ENCODE measurements around the gene BBS5. TPM values are rescaled to one million over a fixed set of nuclear protein-coding genes. Genes with fewer than 3 reads are reported as not detected.

BBS5 gene
- total RNA-seq, 2 donors from 2014 or later, result 2.2 to 3.5 TPM

GRCh38 chr2:169464882-169465281 lies 14.4 kb upstream of the BBS5 start:
- DNase-seq, result no peak
- Mint-ChIP-seq H3K36me3 (ENCODE audit: insufficient read depth in 2 of 2) (no peaks in the 10 kb centered on the region), H3K27me3 (ENCODE audit: low read depth) (no peaks in the 10 kb centered on the region), H3K27ac (peak overlapping the region; percentile 66), H3K4me1 (ENCODE audit: low read depth) (no peaks in the 10 kb centered on the region), H3K4me3 (no peak overlapping the region), H3K9me3 (no peaks in the 10 kb centered on the region)
- peak; percentile 39 to 44 for ATAC-seq (replicated peaks in 1 of 2)

GRCh38 chr2:169468841-169469240 lies 10.5 kb upstream of the BBS5 start:
- no peak overlapping the region for H3K27ac Mint-ChIP-seq
- no peaks in the 10 kb centered on the region for H3K27me3 Mint-ChIP-seq (ENCODE audit: low read depth)
- no peaks in the 10 kb centered on the region for H3K4me1 Mint-ChIP-seq (ENCODE audit: low read depth)
- no peak overlapping the region for H3K4me3 Mint-ChIP-seq
- H3K9me3 Mint-ChIP-seq, result no peaks in the 10 kb centered on the region
- ATAC-seq (replicated peaks in 1 of 2) (peak; percentile 25 to 58), DNase-seq (no peak)
- H3K36me3 Mint-ChIP-seq (ENCODE audit: insufficient read depth in 2 of 2), result no peaks in the 10 kb centered on the region

GRCh38 chr2:169469952-169470572 lies 9.2 kb upstream of the BBS5 start:
- H3K27me3 Mint-ChIP-seq (ENCODE audit: low read depth), result no peaks in the 10 kb centered on the region
- H3K27ac Mint-ChIP-seq, result no peak overlapping the region
- H3K4me3 Mint-ChIP-seq, result no peak overlapping the region
- no peak for DNase-seq
- H3K9me3 Mint-ChIP-seq, result no peaks in the 10 kb centered on the region
- H3K36me3 Mint-ChIP-seq (ENCODE audit: insufficient read depth in 2 of 2), result no peaks in the 10 kb centered on the region
- no peaks in the 10 kb centered on the region for H3K4me1 Mint-ChIP-seq (ENCODE audit: low read depth)
- peak; percentile 38 to 46 for ATAC-seq (replicated peaks in 1 of 2)

- no peak overlapping the region for H3K4me3 Mint-ChIP-seq
- no peak for DNase-seq
- no peaks in the 10 kb centered on the region for H3K4me1 Mint-ChIP-seq (ENCODE audit: low read depth)
- H3K27ac Mint-ChIP-seq, result no peak overlapping the region
- H3K27me3 Mint-ChIP-seq (ENCODE audit: low read depth), result no peaks in the 10 kb centered on the region
- no peaks in the 10 kb centered on the region for H3K36me3 Mint-ChIP-seq (ENCODE audit: insufficient read depth in 2 of 2)
- ATAC-seq (replicated peaks in 1 of 2), result no peak
- no peaks in the 10 kb centered on the region for H3K9me3 Mint-ChIP-seq
Measured at GRCh38 chr2:169472249-169472648, 7.0 kb upstream of the BBS5 start.

- no peak overlapping the region for H3K27ac Mint-ChIP-seq
- no peaks in the 10 kb centered on the region for H3K9me3 Mint-ChIP-seq
- no peak overlapping the region for H3K4me3 Mint-ChIP-seq
- DNase-seq (no peak), ATAC-seq (replicated peaks in 1 of 2) (no peak)
- peaks cover 17% of the 10 kb centered on the region for H3K4me1 Mint-ChIP-seq (ENCODE audit: low read depth)
- no peaks in the 10 kb centered on the region for H3K36me3 Mint-ChIP-seq (ENCODE audit: insufficient read depth in 2 of 2)
- H3K27me3 Mint-ChIP-seq (ENCODE audit: low read depth), result no peaks in the 10 kb centered on the region
Measured at GRCh38 chr2:169476459-169476858, 2.8 kb upstream of the BBS5 start.

- no peak for DNase-seq
- Mint-ChIP-seq H3K4me3 (peak overlapping the region; percentile 91 to 97), H3K27ac (no peak overlapping the region), H3K27me3 (ENCODE audit: low read depth) (no peaks in the 10 kb centered on the region), H3K4me1 (ENCODE audit: low read depth) (peaks cover 17% of the 10 kb centered on the region), H3K36me3 (ENCODE audit: insufficient read depth in 2 of 2) (no peaks in the 10 kb centered on the region), H3K9me3 (no peaks in the 10 kb centered on the region)
- no peak for ATAC-seq (replicated peaks in 1 of 2)
Measured at GRCh38 chr2:169478339-169478738, 955 bp upstream of the BBS5 start.

- H3K9me3 Mint-ChIP-seq, result no peaks in the 10 kb centered on the region
- H3K4me1 Mint-ChIP-seq (ENCODE audit: low read depth), result peaks cover 17% of the 10 kb centered on the region
- peak overlapping the region; percentile 66 for H3K27ac Mint-ChIP-seq
- peak in 1 of 2 donors; percentile 4 for DNase-seq
- H3K36me3 Mint-ChIP-seq (ENCODE audit: insufficient read depth in 2 of 2), result no peaks in the 10 kb centered on the region
- no peak for ATAC-seq (replicated peaks in 1 of 2)
- H3K27me3 Mint-ChIP-seq (ENCODE audit: low read depth), result no peaks in the 10 kb centered on the region
- peak overlapping the region; percentile 91 to 97 for H3K4me3 Mint-ChIP-seq
Measured at GRCh38 chr2:169478745-169479256, 493 bp upstream of the BBS5 start.

GRCh38 chr2:169480079-169480465 lies 778 bp downstream of the BBS5 start:
- peaks cover 17% of the 10 kb centered on the region for H3K4me1 Mint-ChIP-seq (ENCODE audit: low read depth)
- H3K36me3 Mint-ChIP-seq (ENCODE audit: insufficient read depth in 2 of 2), result no peaks in the 10 kb centered on the region
- H3K27ac Mint-ChIP-seq, result no peak overlapping the region
- H3K4me3 Mint-ChIP-seq, result peak overlapping the region; percentile 91 to 97
- DNase-seq (no peak), ATAC-seq (replicated peaks in 1 of 2) (peak in 1 of 2 donors; percentile 8)
- H3K27me3 Mint-ChIP-seq (ENCODE audit: low read depth), result no peaks in the 10 kb centered on the region
- no peaks in the 10 kb centered on the region for H3K9me3 Mint-ChIP-seq

- Mint-ChIP-seq H3K36me3 (ENCODE audit: insufficient read depth in 2 of 2) (no peaks in the 10 kb centered on the region), H3K27ac (no peak overlapping the region), H3K4me1 (ENCODE audit: low read depth) (no peaks in the 10 kb centered on the region), H3K27me3 (ENCODE audit: low read depth) (no peaks in the 10 kb centered on the region), H3K9me3 (no peaks in the 10 kb centered on the region), H3K4me3 (no peak overlapping the region)
- no peak for ATAC-seq (replicated peaks in 1 of 2)
- DNase-seq, result no peak
Measured at GRCh38 chr2:169485650-169486138, 6.4 kb downstream of the BBS5 start.

GRCh38 chr2:169486487-169486886 lies 7.2 kb downstream of the BBS5 start:
- ATAC-seq (replicated peaks in 1 of 2) (no peak), DNase-seq (no peak)
- H3K36me3 Mint-ChIP-seq (ENCODE audit: insufficient read depth in 2 of 2), result no peaks in the 10 kb centered on the region
- H3K4me3 Mint-ChIP-seq, result no peak overlapping the region
- H3K9me3 Mint-ChIP-seq, result no peaks in the 10 kb centered on the region
- H3K27me3 Mint-ChIP-seq (ENCODE audit: low read depth), result no peaks in the 10 kb centered on the region
- no peaks in the 10 kb centered on the region for H3K4me1 Mint-ChIP-seq (ENCODE audit: low read depth)
- no peak overlapping the region for H3K27ac Mint-ChIP-seq

GRCh38 chr2:169490834-169491233 lies 11.5 kb downstream of the BBS5 start:
- Mint-ChIP-seq H3K4me1 (ENCODE audit: low read depth) (no peaks in the 10 kb centered on the region), H3K27ac (no peak overlapping the region), H3K36me3 (ENCODE audit: insufficient read depth in 2 of 2) (no peaks in the 10 kb centered on the region), H3K9me3 (no peaks in the 10 kb centered on the region), H3K4me3 (no peak overlapping the region), H3K27me3 (ENCODE audit: low read depth) (no peaks in the 10 kb centered on the region)
- ATAC-seq (replicated peaks in 1 of 2), result no peak
- no peak for DNase-seq

GRCh38 chr2:169491378-169491777 lies 12.1 kb downstream of the BBS5 start:
- no peak overlapping the region for H3K4me3 Mint-ChIP-seq
- H3K36me3 Mint-ChIP-seq (ENCODE audit: insufficient read depth in 2 of 2), result no peaks in the 10 kb centered on the region
- ATAC-seq (replicated peaks in 1 of 2) (no peak), DNase-seq (no peak)
- no peaks in the 10 kb centered on the region for H3K27me3 Mint-ChIP-seq (ENCODE audit: low read depth)
- H3K27ac Mint-ChIP-seq, result no peak overlapping the region
- H3K4me1 Mint-ChIP-seq (ENCODE audit: low read depth), result no peaks in the 10 kb centered on the region
- no peaks in the 10 kb centered on the region for H3K9me3 Mint-ChIP-seq

GRCh38 chr2:169493360-169493759 lies 14.1 kb downstream of the BBS5 start:
- no peaks in the 10 kb centered on the region for H3K9me3 Mint-ChIP-seq
- no peaks in the 10 kb centered on the region for H3K27me3 Mint-ChIP-seq (ENCODE audit: low read depth)
- ATAC-seq (replicated peaks in 1 of 2) (no peak), DNase-seq (no peak)
- no peak overlapping the region for H3K27ac Mint-ChIP-seq
- H3K36me3 Mint-ChIP-seq (ENCODE audit: insufficient read depth in 2 of 2), result no peaks in the 10 kb centered on the region
- H3K4me1 Mint-ChIP-seq (ENCODE audit: low read depth), result no peaks in the 10 kb centered on the region
- H3K4me3 Mint-ChIP-seq, result no peak overlapping the region

GRCh38 chr2:169495310-169495928 lies 16.1 kb downstream of the BBS5 start:
- Mint-ChIP-seq H3K9me3 (no peaks in the 10 kb centered on the region), H3K4me3 (no peak overlapping the region), H3K36me3 (ENCODE audit: insufficient read depth in 2 of 2) (no peaks in the 10 kb centered on the region), H3K27ac (no peak overlapping the region), H3K27me3 (ENCODE audit: low read depth) (no peaks in the 10 kb centered on the region), H3K4me1 (ENCODE audit: low read depth) (no peaks in the 10 kb centered on the region)
- ATAC-seq (replicated peaks in 1 of 2) (no peak), DNase-seq (no peak)
